Measurements from ENCODE around the gene OR1C1.

- TF ChIP-seq CTCF (IDR thresholded peaks at IDR 0.05; ENCODE audit: poor library complexity), result no peak
- TF ChIP-seq EZH2 (IDR thresholded peaks at IDR 0.05; ENCODE audit: borderline replicate concordance), result no peak
Observed at GRCh38 chr1:247760456-247760855, at the start of gene OR1C1.

Data from hepatocyte (in vitro differentiated cells).